ENCODE data around the gene DOK7.
"Not testable (repeated sequence)": the region's sequence is repeated elsewhere in the genome, so short reads cannot be mapped to it uniquely, and the experiment has no call there.

Gene DOK7

DNA sequence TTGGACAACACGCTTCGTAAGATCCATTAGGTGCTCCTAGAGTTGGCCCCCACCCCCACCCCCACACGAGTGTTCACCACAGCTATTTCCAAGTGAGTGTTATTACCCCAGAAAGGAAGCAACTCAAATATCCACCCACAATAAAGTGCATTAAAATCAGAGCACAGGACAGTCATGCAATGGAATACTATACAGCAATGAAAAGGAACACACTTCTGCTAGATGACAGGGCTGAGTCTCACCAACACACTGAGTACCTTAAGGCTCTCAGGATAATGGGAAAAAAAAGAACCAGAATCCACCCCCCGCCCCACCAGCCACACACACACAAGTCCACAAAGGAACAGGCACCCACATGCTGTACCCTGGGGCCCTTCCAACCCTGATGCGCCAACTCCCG is 48.1 kb downstream of the DOK7 start:
- Histone ChIP-seq H3K4me3 (no peak overlapping the region), H3K9ac (no peak overlapping the region), H3K4me1 (no peaks in the 10 kb centered on the region), H3K27me3 (no peaks in the 10 kb centered on the region), H3K4me2 (no peak overlapping the region), H3K36me3 (peaks cover 99% of the 10 kb centered on the region), H3K27ac (no peak overlapping the region), H4K20me1 (peaks cover 66% of the 10 kb centered on the region), H3K9me3 (no peaks in the 10 kb centered on the region)
- TF ChIP-seq Cebpa-rat (IDR thresholded peaks at IDR 0.05) = no peak

DNA sequence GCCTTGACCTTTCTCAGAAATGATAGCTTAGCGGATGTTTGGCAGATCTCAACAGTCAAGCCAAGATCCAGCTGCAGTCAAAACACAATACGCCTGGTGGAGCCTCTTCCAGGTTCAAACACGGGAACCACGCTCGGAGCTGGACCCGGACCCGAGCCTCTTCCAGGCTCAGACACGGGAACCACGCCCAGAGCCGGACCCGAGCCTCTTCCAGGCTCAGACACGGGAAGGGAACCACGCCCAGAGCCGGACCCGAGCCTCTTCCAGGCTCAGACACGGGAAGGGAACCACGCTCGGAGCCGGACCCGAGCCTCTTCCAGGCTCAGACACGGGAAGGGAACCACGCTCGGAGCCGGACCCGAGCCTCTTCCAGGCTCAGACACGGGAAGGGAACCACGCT is 48.5 kb downstream of the DOK7 start:
- H3K4me1 ChIP-seq, H3K27ac ChIP-seq, H3K4me2 ChIP-seq, H3K9me3 ChIP-seq, H3K9ac ChIP-seq, H3K27me3 ChIP-seq, H3K4me3 ChIP-seq: not testable (repeated sequence)
- peaks cover 99% of the 10 kb centered on the region for H3K36me3 ChIP-seq
- H4K20me1 ChIP-seq = peaks cover 66% of the 10 kb centered on the region

DNA sequence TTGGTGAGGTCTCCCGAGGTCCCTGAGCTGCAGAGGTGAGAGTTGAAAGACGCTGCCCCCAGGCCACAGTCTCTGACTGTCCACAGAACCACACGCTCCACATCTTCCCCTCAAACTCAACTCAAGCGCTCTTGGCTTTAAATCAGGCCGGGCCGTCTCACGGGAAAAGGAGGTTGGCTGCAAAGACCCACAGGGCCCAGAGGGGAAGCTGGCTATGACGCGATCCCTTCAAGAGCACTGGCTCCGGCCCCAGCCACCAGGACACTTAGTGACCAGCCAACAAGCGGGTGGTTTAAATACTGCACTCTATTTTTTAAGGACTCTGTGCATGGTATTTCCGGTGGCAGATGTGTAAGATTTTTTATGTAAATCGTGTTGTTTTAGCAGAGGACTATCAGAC is 49.2 kb downstream of the DOK7 start:
- no peak for TF ChIP-seq Cebpa-rat (IDR thresholded peaks at IDR 0.05)
- Histone ChIP-seq H3K27ac (no peak overlapping the region), H3K36me3 (peaks cover 99% of the 10 kb centered on the region)

DNA sequence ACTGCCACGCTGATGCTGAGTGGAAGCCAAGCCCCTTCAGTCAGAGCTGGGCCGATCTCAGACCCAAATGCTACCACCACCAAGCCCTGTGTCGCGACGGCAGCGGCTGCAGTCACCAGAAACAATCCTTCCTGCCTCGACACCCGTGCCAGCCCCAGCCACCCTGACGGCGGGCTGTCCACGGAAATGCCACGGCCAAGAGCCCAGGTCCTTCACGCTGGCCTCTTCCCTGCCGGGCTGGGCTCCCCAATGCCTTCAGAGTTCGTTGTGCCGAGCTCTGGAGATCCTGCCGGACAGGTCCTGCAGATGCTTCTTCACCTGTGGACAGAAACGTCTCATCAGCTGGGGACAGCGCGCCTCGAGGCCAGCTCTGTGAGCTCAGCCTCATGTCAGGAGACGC is 49.6 kb downstream of the DOK7 start:
- no peak overlapping the region for H3K27ac ChIP-seq
- no peak overlapping the region for H3K4me3 ChIP-seq
- no peak overlapping the region for H3K9ac ChIP-seq
- no peak for TF ChIP-seq Cebpa-rat (IDR thresholded peaks at IDR 0.05)
- peaks cover 66% of the 10 kb centered on the region for H4K20me1 ChIP-seq
- H3K36me3 ChIP-seq = peaks cover 99% of the 10 kb centered on the region
- H3K27me3 ChIP-seq = no peaks in the 10 kb centered on the region
- no peak overlapping the region for H3K4me2 ChIP-seq
- H3K4me1 ChIP-seq = no peaks in the 10 kb centered on the region
- H3K9me3 ChIP-seq = no peaks in the 10 kb centered on the region

More for the DNA sequence above, 49.2 kb downstream of the DOK7 start:
- Histone ChIP-seq H3K9ac (no peak overlapping the region), H3K4me2 (no peak overlapping the region), H3K4me1 (no peaks in the 10 kb centered on the region), H3K9me3 (no peaks in the 10 kb centered on the region), H4K20me1 (peaks cover 66% of the 10 kb centered on the region), H3K27me3 (no peaks in the 10 kb centered on the region), H3K4me3 (no peak overlapping the region)

DNA sequence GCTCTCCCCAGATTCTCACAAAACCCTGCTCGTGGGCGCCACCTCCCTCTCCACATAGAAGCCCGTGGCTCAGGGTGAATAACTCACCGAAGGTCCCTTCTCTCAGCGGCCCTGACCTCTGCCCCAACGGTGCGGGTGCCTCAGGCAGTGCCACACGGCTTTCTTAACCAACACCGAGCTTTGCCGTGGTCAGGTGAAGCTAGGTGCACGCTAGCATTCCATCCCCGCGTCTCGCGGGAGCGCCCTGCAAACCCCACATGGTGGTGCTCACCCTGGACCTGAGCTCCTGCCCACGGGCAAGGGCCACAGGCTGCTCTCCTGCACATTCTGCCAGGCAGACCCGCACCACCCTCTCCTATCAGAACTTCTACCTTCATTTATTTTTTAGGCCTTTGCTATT is 50.7 kb downstream of the DOK7 start:
- H3K27me3 ChIP-seq = no peaks in the 10 kb centered on the region
- no peak overlapping the region for H3K4me3 ChIP-seq
- no peak overlapping the region for H3K27ac ChIP-seq
- no peak for TF ChIP-seq Cebpa-rat (IDR thresholded peaks at IDR 0.05)
- no peaks in the 10 kb centered on the region for H3K4me1 ChIP-seq
- H3K9ac ChIP-seq = no peak overlapping the region
- H4K20me1 ChIP-seq = peaks cover 62% of the 10 kb centered on the region
- peaks cover 98% of the 10 kb centered on the region for H3K36me3 ChIP-seq
- no peak overlapping the region for H3K4me2 ChIP-seq
- H3K9me3 ChIP-seq = no peaks in the 10 kb centered on the region

DNA sequence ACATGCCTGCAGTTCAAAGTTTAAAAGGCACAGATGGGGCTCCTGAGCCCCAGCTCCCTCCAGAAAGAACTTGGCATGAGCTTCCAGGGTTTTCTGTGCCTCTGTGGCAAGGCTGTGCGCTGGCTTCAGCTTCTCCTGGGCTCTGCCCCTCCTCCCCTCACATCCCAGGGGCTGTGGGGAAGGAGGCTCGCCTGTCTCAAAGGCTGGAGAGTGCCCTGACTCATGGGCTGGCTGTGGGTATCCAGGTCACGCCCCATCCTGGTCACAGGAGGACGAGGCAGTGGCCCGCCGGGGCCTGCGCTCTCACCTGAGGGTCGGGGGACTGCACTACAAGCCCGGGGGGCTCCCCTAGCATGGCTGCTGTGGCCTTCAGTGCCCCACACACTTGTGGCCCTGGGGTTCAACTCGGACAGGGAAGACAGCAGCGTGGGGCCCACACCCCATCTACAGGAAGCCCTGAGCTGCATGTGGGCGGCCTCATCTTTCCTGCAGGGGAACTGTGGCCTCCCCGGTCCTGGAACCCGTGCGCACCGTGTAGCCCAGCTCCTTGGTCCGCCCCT is 51.2 kb downstream of the DOK7 start:
- TF ChIP-seq Cebpa-rat (IDR thresholded peaks at IDR 0.05) = no peak
- Histone ChIP-seq H3K27me3 (no peaks in the 10 kb centered on the region), H3K36me3 (peaks cover 99% of the 10 kb centered on the region), H3K9me3 (no peaks in the 10 kb centered on the region), H3K4me1 (no peaks in the 10 kb centered on the region), H3K27ac (no peak overlapping the region), H3K9ac (no peak overlapping the region), H4K20me1 (peaks cover 65% of the 10 kb centered on the region), H3K4me3 (no peak overlapping the region), H3K4me2 (no peak overlapping the region)

DNA sequence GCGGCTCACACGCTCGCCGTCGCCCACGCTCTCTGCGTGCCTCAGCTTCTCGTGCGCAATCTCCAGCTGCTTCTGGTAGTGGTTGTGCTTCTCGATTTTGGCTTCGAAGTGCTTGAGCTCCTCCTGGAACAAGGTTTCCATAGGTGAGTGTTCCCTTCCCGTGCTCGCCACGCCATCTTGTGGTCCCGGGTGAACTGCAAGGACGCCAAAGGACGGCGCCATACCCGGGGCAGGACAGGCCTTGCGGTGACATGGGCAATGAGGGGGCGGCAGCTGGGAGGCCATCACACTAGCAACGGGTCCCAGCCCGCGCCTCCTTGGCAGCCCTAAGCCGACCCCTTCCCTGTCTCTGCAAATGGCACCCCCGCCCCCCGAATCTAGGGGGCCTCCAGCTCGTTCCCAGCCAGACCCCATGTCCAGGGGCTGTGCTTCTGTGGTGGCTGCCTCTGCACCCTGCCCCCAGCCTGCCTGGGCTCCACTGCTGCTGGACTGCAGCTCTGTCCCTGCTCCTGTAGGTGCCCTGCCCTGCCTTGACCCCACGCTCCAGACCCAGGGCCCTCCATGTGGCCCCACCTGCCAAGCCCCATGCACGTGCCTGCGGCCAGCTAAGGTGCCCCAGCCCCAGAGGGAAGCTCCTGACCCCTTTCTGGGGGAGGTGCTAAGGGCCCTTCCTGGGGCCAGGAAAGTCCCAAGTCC is 51.8 kb downstream of the DOK7 start:
- no peaks in the 10 kb centered on the region for H3K27me3 ChIP-seq
- H3K36me3 ChIP-seq = peaks cover 99% of the 10 kb centered on the region
- TF ChIP-seq Cebpa-rat (IDR thresholded peaks at IDR 0.05) = no peak
- no peak overlapping the region for H3K4me3 ChIP-seq
- H3K27ac ChIP-seq = no peak overlapping the region
- no peak overlapping the region for H3K9ac ChIP-seq
- no peak overlapping the region for H3K4me2 ChIP-seq
- peaks cover 2% of the 10 kb centered on the region for H3K4me1 ChIP-seq
- H3K9me3 ChIP-seq = no peaks in the 10 kb centered on the region
- H4K20me1 ChIP-seq = peaks cover 65% of the 10 kb centered on the region

DNA sequence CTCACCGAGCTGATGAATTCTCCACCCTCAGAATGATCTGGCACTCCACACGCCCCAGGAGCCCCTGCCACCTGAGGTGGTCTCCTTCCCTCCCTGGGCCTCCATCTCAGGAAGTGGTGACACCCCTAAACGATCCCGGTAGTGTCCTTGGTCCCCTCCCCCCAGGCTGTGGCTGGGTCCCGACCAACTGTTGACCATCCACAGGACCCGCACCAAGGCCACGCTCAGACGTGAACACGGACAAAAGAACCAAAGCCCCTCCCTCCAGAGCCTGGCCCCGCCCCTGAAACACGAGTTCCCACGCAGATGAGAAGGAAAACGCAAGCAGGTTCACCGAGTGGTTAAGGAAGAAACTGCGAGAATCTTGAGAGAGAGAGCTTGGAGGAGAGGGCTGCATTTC is 52.5 kb downstream of the DOK7 start:
- no peak overlapping the region for H3K4me3 ChIP-seq
- H3K27ac ChIP-seq = no peak overlapping the region
- peaks cover 65% of the 10 kb centered on the region for H4K20me1 ChIP-seq
- no peaks in the 10 kb centered on the region for H3K27me3 ChIP-seq
- no peak for TF ChIP-seq Cebpa-rat (IDR thresholded peaks at IDR 0.05)
- no peak overlapping the region for H3K4me2 ChIP-seq
- H3K36me3 ChIP-seq = peaks cover 99% of the 10 kb centered on the region
- H3K4me1 ChIP-seq = peaks cover 9% of the 10 kb centered on the region
- H3K9ac ChIP-seq = no peak overlapping the region
- no peaks in the 10 kb centered on the region for H3K9me3 ChIP-seq

DNA sequence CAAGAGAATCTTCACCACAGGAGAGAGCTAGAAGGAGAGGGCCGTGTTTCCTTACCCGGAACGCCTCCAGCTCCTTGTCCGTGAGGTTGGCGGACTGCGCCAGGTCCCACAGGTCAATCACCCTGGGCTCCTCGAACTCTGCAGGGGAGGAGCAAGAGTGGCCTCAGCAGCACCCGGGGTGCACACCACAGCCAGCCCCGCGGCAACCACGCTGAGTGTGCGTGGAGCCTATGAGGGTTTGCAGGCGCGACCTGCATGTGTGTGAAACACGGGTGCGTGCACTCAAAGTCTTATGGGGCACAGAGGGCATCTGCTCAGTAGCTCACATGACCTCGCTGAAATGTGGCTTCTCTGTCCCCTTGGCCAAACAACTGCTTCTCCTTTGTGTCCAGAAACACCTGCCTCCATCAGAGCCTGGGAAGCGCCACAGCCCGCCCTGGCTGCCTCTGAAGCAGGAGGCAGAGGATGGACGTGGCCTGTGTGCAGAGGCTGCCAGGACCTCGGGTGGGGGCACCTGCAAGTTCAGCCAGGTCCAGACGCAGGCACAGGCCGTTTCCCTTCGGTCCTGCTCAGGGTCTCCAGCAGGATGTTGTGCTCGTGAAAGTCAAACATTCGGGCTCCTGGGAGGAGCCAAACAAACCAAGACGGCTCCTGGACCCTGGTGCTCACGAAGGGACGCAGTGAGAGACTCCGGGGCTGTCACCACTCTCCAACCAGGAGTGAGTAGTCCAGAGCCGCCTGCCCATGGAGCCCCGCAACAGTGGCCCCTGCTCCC is 53.1 kb downstream of the DOK7 start:
- Histone ChIP-seq H3K36me3 (peaks cover 99% of the 10 kb centered on the region), H3K4me2 (no peak overlapping the region), H3K27me3 (no peaks in the 10 kb centered on the region), H3K4me3 (no peak overlapping the region), H3K9ac (no peak overlapping the region), H4K20me1 (peaks cover 65% of the 10 kb centered on the region), H3K9me3 (no peaks in the 10 kb centered on the region), H3K27ac (no peak overlapping the region), H3K4me1 (peaks cover 15% of the 10 kb centered on the region)
- no peak for TF ChIP-seq Cebpa-rat (IDR thresholded peaks at IDR 0.05)

All from BLaER1 (cell line).